ENCODE results near the gene DCUN1D3.

The DCUN1D3 gene

DNA sequence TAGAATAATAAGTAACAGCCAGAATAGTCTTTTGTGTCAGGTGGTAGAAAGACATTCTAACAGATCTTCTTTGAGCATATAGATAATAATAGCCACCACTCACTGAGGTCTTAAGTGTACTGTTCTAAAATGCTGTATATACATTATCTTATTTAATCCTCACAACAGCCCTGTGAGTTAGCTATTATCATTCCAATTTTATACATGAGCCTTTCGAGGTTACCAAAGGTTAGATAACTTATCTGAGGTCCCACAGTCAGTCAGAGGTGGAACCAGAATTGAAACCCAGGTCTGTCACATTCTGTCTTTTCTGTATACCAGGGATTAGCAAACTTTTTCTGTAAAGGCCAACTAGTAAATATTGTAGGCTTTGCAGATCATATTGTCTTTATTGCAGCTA, 70.6 kb downstream of the DCUN1D3 start:
- no peak for DNase-seq (ENCODE audit: low read depth, low spot score)
- TF ChIP-seq, protein P1, sequence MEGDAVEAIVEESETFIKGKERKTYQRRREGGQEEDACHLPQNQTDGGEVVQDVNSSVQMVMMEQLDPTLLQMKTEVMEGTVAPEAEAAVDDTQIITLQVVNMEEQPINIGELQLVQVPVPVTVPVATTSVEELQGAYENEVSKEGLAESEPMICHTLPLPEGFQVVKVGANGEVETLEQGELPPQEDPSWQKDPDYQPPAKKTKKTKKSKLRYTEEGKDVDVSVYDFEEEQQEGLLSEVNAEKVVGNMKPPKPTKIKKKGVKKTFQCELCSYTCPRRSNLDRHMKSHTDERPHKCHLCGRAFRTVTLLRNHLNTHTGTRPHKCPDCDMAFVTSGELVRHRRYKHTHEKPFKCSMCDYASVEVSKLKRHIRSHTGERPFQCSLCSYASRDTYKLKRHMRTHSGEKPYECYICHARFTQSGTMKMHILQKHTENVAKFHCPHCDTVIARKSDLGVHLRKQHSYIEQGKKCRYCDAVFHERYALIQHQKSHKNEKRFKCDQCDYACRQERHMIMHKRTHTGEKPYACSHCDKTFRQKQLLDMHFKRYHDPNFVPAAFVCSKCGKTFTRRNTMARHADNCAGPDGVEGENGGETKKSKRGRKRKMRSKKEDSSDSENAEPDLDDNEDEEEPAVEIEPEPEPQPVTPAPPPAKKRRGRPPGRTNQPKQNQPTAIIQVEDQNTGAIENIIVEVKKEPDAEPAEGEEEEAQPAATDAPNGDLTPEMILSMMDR (IDR thresholded peaks at IDR 0.05; ENCODE audit: low read depth, low read length), result no peak
- no peak overlapping the region for H3K4me3 ChIP-seq (ENCODE audit: low read depth, low read length)
- in situ Hi-C loops (cut with HindIII; ENCODE audit: low sequenced_read_pairs), result no loop called here

DNA sequence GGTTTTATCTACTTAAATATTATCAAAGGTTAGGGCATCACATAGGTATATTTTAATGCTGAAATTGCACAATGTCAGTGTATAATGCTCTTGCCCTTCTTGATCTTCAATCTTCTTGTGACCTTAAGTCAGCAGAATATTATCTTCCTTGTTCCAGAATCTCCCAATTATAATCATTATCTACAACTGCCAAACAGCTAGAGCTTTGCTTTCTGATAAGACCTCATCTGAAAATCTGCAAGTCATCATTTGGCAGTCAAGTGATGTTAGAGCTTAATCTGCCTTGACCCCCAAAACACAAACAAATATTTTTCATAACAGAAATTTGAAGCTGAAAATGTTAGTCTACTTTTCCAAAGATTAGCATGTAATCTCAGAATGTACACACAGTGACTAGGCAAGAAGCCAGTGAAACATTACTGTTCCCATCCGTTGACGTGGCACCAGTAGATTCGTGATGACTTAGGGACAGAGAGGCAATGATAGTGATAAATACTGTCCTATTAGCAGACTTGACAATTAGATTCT, 74.1 kb downstream of the DCUN1D3 start:
- H3K4me3 ChIP-seq (ENCODE audit: low read depth, low read length), result no peak overlapping the region
- in situ Hi-C loops (cut with HindIII; ENCODE audit: low sequenced_read_pairs), result no loop called here
- DNase-seq (ENCODE audit: low read depth, low spot score), result no peak
- TF ChIP-seq, protein P1 (IDR thresholded peaks at IDR 0.05; ENCODE audit: low read depth, low read length), result no peak

DNA sequence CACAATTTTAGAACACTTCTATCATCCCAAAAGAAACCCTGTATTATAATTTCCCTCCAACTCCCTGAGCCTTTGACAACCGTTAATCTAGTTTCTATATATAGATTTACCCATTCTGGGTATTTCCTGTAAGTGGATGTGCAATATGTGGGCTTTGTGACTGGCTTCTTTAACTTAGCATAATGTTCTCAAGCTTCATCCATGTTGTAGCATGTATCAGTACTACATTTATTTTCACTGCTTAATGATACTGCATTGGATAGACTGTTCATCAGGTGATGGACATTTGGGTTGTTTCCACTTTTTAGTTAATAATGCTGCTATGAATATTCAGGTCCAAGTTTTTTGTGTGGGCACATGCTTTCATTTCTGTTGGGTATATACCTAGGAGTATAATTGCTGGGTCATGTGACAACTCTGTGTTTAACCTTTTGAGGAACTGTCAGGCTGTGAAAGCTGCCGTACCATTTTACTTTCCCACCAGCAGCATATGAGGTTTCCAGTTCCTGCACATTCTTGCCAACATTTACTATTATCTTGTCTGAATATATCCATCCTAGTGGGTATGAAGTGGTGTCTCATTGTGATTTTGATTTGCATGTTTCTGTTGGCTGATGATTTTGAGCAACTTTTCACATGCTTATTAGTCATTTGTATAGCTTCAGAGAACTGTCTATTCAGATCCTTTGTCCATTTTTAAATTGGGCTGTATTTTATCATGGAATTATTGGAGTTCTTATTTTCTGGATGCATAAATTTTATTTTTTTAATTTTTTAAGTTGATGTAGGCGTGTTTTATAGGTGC, 77.4 kb downstream of the DCUN1D3 start:
- no peak overlapping the region for H3K4me3 ChIP-seq (ENCODE audit: low read depth, low read length)
- TF ChIP-seq, protein P1 (IDR thresholded peaks at IDR 0.05; ENCODE audit: low read depth, low read length), result no peak
- no peak for DNase-seq (ENCODE audit: low read depth, low spot score)
- in situ Hi-C loops (cut with HindIII; ENCODE audit: low sequenced_read_pairs), result no loop called here

DNA sequence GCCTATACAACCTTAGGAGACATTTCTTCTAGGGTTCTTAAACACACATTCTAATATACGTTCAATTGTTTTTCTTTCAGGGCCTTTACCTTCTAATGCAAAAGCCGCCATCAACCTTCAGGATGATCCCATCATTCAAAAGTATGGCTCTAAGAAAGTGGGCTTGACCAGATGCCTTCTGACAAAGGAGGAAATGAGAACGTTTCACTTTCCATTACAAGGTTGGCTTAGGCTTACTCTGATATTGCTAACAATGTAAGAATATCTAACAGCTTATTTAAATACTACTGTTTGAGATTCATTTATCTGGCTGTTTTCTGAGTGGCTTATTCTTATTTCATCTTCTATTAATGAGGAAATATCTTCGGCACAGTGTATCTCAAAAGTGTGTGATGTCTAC, 78.5 kb downstream of the DCUN1D3 start:
- TF ChIP-seq, protein P1 (IDR thresholded peaks at IDR 0.05; ENCODE audit: low read depth, low read length), result no peak
- no peak for DNase-seq (ENCODE audit: low read depth, low spot score)
- H3K4me3 ChIP-seq (ENCODE audit: low read depth, low read length), result no peak overlapping the region
- in situ Hi-C loops (cut with HindIII; ENCODE audit: low sequenced_read_pairs), result no loop called here

DNA sequence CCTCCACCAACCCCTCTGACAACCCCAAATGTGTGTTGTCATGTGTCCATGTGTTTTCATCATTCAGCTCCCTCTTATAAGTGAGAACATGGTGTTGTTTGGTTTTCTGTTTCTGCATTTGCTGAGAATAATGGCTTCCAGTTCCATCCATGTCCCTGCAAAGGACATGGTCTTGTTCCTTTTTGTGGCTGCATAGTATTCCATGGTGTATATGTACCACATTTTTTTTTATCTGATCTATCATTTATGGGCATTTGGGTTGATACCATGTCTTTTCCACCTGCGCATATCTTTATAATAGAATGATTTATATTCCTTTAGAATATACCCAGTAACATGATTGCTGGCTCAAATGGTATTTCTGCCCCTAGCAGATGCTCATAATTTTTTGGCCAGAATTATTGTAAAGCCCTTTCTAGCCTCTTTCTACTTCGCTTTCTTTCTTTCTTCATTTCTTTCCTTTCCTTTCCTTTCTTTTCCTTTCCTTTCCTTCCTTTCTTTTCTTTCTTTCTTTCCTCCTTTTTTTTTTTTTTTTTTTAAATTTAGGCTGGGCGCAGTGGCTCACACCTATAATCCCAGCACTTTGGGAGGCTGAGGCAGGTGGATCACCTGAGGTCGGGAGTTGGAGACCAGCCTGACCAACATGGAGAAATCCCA, 81.1 kb downstream of the DCUN1D3 start:
- H3K4me3 ChIP-seq (ENCODE audit: low read depth, low read length), result no peak overlapping the region
- TF ChIP-seq, protein P1 (IDR thresholded peaks at IDR 0.05; ENCODE audit: low read depth, low read length), result no peak

DNA sequence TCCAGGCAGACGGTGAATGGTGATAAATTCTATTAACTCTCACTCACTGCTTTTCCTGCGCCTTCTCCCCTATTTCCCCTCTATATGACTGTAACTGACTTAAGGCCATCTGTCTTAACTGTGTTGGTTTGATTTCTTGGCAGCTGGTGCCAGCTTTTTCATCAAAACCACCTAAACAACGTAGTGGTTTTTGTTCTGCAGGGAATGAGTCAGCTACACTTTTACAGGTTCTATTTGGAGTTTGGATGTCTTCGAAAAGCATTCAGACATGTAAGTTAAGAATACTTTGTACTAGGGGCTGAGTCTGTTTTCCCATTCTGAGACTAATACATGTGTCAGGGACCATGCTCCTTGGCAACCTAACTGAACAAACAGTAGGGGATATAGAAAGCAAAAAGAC, 85.4 kb downstream of the DCUN1D3 start:
- in situ Hi-C loops (cut with HindIII; ENCODE audit: low sequenced_read_pairs), result no loop called here
- no peak overlapping the region for H3K4me3 ChIP-seq (ENCODE audit: low read depth, low read length)
- peak; percentile 59 for DNase-seq (ENCODE audit: low read depth, low spot score)
- TF ChIP-seq, protein P1 (IDR thresholded peaks at IDR 0.05; ENCODE audit: low read depth, low read length), result no peak

More for the DNA sequence above, 81.1 kb downstream of the DCUN1D3 start:
- DNase-seq (ENCODE audit: low read depth, low spot score), result no peak
- in situ Hi-C loops (cut with HindIII; ENCODE audit: low sequenced_read_pairs), result no loop called here

Measured in astrocyte of the spinal cord (primary cell).